ENCODE measurements around the gene NAT8L. TPM values are rescaled to one million over a fixed set of nuclear protein-coding genes. Genes with fewer than 3 reads are reported as not detected.

NAT8L gene
- total and polyA plus RNA-seq, 2 donors (not counting 3 experiments of a cell fraction or from before 2014, with no cell fraction given): 0.10 to 0.11 TPM

- no peaks in the 10 kb centered on the region for H3K9me3 ChIP-seq (replicated peaks; ENCODE audit: control insufficient read depth, insufficient read depth, low read length)
- peaks cover 12 to 26% of the 10 kb centered on the region in 2 experiments for H3K27me3 ChIP-seq (ENCODE audit: control insufficient read depth in 2 of 2, insufficient read depth in 2 of 2, low read length in 2 of 2)
- no peak for DNase-seq (ENCODE audit: low read depth, low spot score)
- no peak for FAIRE-seq
- no peak overlapping the region for H3K4me3 ChIP-seq (replicated peaks in 1 of 3; ENCODE audit: insufficient read depth in 1 of 3, low read depth in 1 of 3, low read length in 3 of 3)
- H3K4me1 ChIP-seq (ENCODE audit: control insufficient read depth, extremely low read depth, insufficient read depth, low read length): no peaks in the 10 kb centered on the region
- H3K79me2 ChIP-seq (ENCODE audit: control insufficient read depth, insufficient read depth, low read length): no peaks in the 10 kb centered on the region
- dilution Hi-C loops (cut with MboI; ENCODE audit: extremely low pct_ligation_motif_present, low sequenced_read_pairs) (no loop called here), intact Hi-C loops (cut with micrococcal nuclease) (no loop called here)
- no peaks in the 10 kb centered on the region for H3K36me3 ChIP-seq (ENCODE audit: control insufficient read depth in 2 of 2, extremely low read depth in 1 of 2, insufficient read depth in 2 of 2, low read length in 2 of 2)
- H3K4me2 ChIP-seq (ENCODE audit: insufficient read depth, low read length): no peak overlapping the region
- ChIA-PET POLR2A (no interaction called here), CTCF (no interaction called here)
- BruUV-seq (replicated peaks): no TSS peak
- no peaks in the 10 kb centered on the region for H4K20me1 ChIP-seq (replicated peaks; ENCODE audit: control insufficient read depth, extremely low read depth, insufficient read depth, low read length)
- no peak for TF ChIP-seq MYC (IDR thresholded peaks at IDR 0.05; ENCODE audit: low read depth, low read length)
- no peak for TF ChIP-seq POLR2A (IDR thresholded peaks at IDR 0.05; ENCODE audit: low read depth, low read length)
- TF ChIP-seq GATA2 (IDR thresholded peaks at IDR 0.05; ENCODE audit: insufficient read depth, insufficient read length, low read depth, low read length): no peak
- no peak for TF ChIP-seq POLR2AphosphoS5 (IDR thresholded peaks at IDR 0.05; ENCODE audit: insufficient read depth, low read depth, low read length)
- no peak for TF ChIP-seq EZH2 (IDR thresholded peaks at IDR 0.05; ENCODE audit: borderline replicate concordance, low read depth, low read length, severe bottlenecking)
- TF ChIP-seq MAX (IDR thresholded peaks at IDR 0.05; ENCODE audit: insufficient read depth, insufficient read length): no peak
- TF ChIP-seq JUN (IDR thresholded peaks at IDR 0.05; ENCODE audit: borderline replicate concordance, insufficient read depth, insufficient read length, low read depth): no peak
- no peak for TF ChIP-seq FOS (IDR thresholded peaks at IDR 0.05; ENCODE audit: borderline replicate concordance, insufficient read depth, low read length)
- no peak for TF ChIP-seq CTCF (IDR thresholded peaks at IDR 0.05; ENCODE audit: extremely low read depth in 1 of 2, insufficient read depth in 1 of 2, low read depth in 1 of 2, low read length in 2 of 2)
- no peaks in the 10 kb centered on the region for H3K9me1 ChIP-seq (replicated peaks; ENCODE audit: control insufficient read depth, extremely low read depth, insufficient read depth, low read length)
- no peak overlapping the region for H3K9ac ChIP-seq (replicated peaks; ENCODE audit: extremely low read depth, insufficient read depth, low read length)
- no peak overlapping the region for H2AFZ ChIP-seq (ENCODE audit: low read depth, low read length)
- no peak overlapping the region for H3K27ac ChIP-seq (ENCODE audit: insufficient read depth, low read depth, low read length)
Observed at GRCh38 chr4:2062168-2062807, 3.2 kb downstream of the NAT8L start.

All from endothelial cell of umbilical vein (primary cell).